B cell (primary cell): ENCODE measurements around the gene ICA1. TPM values are rescaled to one million over a fixed set of nuclear protein-coding genes. Genes with fewer than 3 reads are reported as not detected.

Experiments
- ATAC-seq: fragments of 200-7000 bp; cut with Tn5 transposase; one replicate; pipeline ENCODE4 v1.10.0; 2021; ENCODE audit warnings: low read depth, mild to moderate bottlenecking, moderate number of reproducible peaks, moderate library complexity
- CTCF ChIA-PET: fragments of 350-600 bp; sonication (Branson Sonifier 250); formaldehyde crosslinking; loops from one replicate; lab custom pipeline; 2021; ENCODE audit warnings: antibody characterized with exemption, inconsistent platforms; lab: Charles Lee
- POLR2A ChIA-PET: fragments of 350-600 bp; sonication (Branson Sonifier 250); formaldehyde crosslinking; loops from one replicate; lab custom pipeline; 2021; ENCODE audit warnings: antibody characterized with exemption; lab: Charles Lee
- DNase-seq: peaks from one replicate; pipeline ENCODE4 v3.0.0; 2013
- H2AFZ ChIP-seq: 2 replicates; pipeline ENCODE4 v1.6.1; 2012; ENCODE audit warnings: mild to moderate bottlenecking, low read depth, low read length; ENCODE audit not compliant: insufficient read depth, poor library complexity, severe bottlenecking
- H3K27ac ChIP-seq, 2 donors: 1 replicate in 1 of 2; 2 replicates in 1 of 2; pipeline ENCODE4 v1.5.1; 2012 to 2013; ENCODE audit warnings: low read length in 2 of 2, mild to moderate bottlenecking in 2 of 2, moderate library complexity in 1 of 2
- H3K27me3 ChIP-seq, 4 experiments: fragments of 200-600 bp in 1 of 4; sonication (generic) in 1 of 4; replicated peaks in 1 of 4; 1 replicate in 2 of 4; 2 replicates in 2 of 4; pipeline versions ENCODE4 v1.6.1 to v1.7.0; 2013 to 2016; ENCODE audit warnings: low read length in 3 of 4, mild to moderate bottlenecking in 2 of 4, mixed read lengths in 1 of 4, moderate library complexity in 1 of 4; ENCODE audit not compliant: insufficient read depth in 4 of 4, control insufficient read depth in 3 of 4; ENCODE audit errors: control extremely low read depth in 1 of 4
- H3K36me3 ChIP-seq, 2 experiments: replicated peaks in 1 of 2; 1 replicate in 1 of 2; 2 replicates in 1 of 2; pipeline versions ENCODE4 v1.6.1 to v1.7.1; 2013; ENCODE audit warnings: low read length in 1 of 2; ENCODE audit not compliant: insufficient read depth in 2 of 2, control insufficient read depth in 1 of 2; ENCODE audit errors: control extremely low read depth in 1 of 2, extremely low read depth in 1 of 2
- H3K4me1 ChIP-seq, 2 donors: fragments of 200-600 bp in 1 of 2; sonication (generic) in 1 of 2; 1 replicate in 1 of 2; 2 replicates in 1 of 2; pipeline versions ENCODE4 v1.5.1 to v1.6.1; 2013 to 2017; ENCODE audit warnings: low read length in 2 of 2; ENCODE audit not compliant: control insufficient read depth in 2 of 2, insufficient read depth in 2 of 2
- H3K4me2 ChIP-seq: replicated peaks from 2 replicates; pipeline ENCODE3; 2012; ENCODE audit warnings: mild to moderate bottlenecking, low read depth, low read length; ENCODE audit not compliant: poor library complexity, severe bottlenecking
- H3K4me3 ChIP-seq, 5 experiments: fragments of 200-600 bp in 1 of 5; sonication (generic) in 1 of 5; 1 replicate in 3 of 5; 2 replicates in 2 of 5; pipeline versions ENCODE4 v1.5.1 to v1.7.0; 2011 to 2016; ENCODE audit warnings: low read length in 4 of 5, mild to moderate bottlenecking in 4 of 5, low read depth in 2 of 5, control low read depth in 1 of 5, moderate library complexity in 1 of 5; ENCODE audit not compliant: insufficient read depth in 1 of 5; ENCODE audit errors: control extremely low read depth in 1 of 5, extremely low read depth in 1 of 5
- H3K79me2 ChIP-seq: fragments of 200-600 bp; sonication (generic); one replicate; pipeline ENCODE4 v1.6.0; 2016; ENCODE audit warnings: low read length; ENCODE audit not compliant: control insufficient read depth, insufficient read depth
- H3K9ac ChIP-seq: fragments of 200-600 bp; sonication (generic); 2 replicates; pipeline ENCODE4 v1.6.1; 2017; ENCODE audit warnings: mild to moderate bottlenecking, low read length, moderate library complexity
- H3K9me3 ChIP-seq, 3 donors: one replicate each; pipeline versions ENCODE4 v1.6.1 to v1.7.1; 2013; ENCODE audit warnings: low read length in 2 of 3; ENCODE audit not compliant: control insufficient read depth in 2 of 3, insufficient read depth in 1 of 3; ENCODE audit errors: control extremely low read depth in 1 of 3
- H4K20me1 ChIP-seq: 2 replicates; pipeline ENCODE4 v1.6.0; 2012; ENCODE audit warnings: mild to moderate bottlenecking, low read length; ENCODE audit not compliant: insufficient read depth, control insufficient read depth, poor library complexity, severe bottlenecking
- H3K27ac Mint-ChIP-seq: one replicate; pipeline ENCODE4 v1.8.0; 2021; ENCODE audit warnings: mixed read lengths
- H3K27me3 Mint-ChIP-seq: one replicate; pipeline ENCODE4 v1.8.0; 2021; ENCODE audit warnings: mixed read lengths
- H3K4me1 Mint-ChIP-seq: one replicate; pipeline ENCODE4 v1.8.0; 2021; ENCODE audit warnings: mixed read lengths
- H3K4me3 Mint-ChIP-seq: one replicate; pipeline ENCODE4 v1.8.0; 2021; ENCODE audit warnings: mixed read lengths
- H3K9me3 Mint-ChIP-seq: one replicate; pipeline ENCODE4 v1.8.0; 2022; ENCODE audit warnings: mixed read lengths; ENCODE audit not compliant: insufficient read depth
- EZH2 ChIP-seq: IDR thresholded peaks from 2 replicates; pipeline ENCODE4 v1.6.1; 2012; ENCODE audit warnings: borderline replicate concordance, low read depth, mild to moderate bottlenecking, moderate library complexity, low read length; ENCODE audit not compliant: insufficient read depth, poor library complexity, severe bottlenecking
- WGBS: methylation state at CpG from one replicate; pipeline ENCODE4 v1.1.5; 2013; ENCODE audit warnings: missing lambda C conversion rate; ENCODE audit not compliant: insufficient coverage; 5-methylcytosine and 5-hydroxymethylcytosine counted together
- intact Hi-C: fragments of 100-400 bp; cut with micrococcal nuclease; formaldehyde crosslinking; loops from one replicate; pipeline ENCODE4 v1.10.0; 2022
- polyA plus RNA-seq: library from polyadenylated mRNA; depleted of rRNA; stranded (reverse); fragments of >200 nt; gene quantifications from 2 replicates; pipeline ENCODE4 v1.2.3, GENCODE V29; 2012
- total RNA-seq, 2 donors: library from RNA; stranded (reverse); fragments of 120-200 nt in 1 of 2; gene quantifications; 1 replicate in 1 of 2; 2 replicates in 1 of 2; pipeline versions ENCODE4 v1.2.3 to v1.2.4, GENCODE V29; 2013 to 2022
- TF ChIP-seq, protein P1 (sequence below): fragments of 200-600 bp; IDR thresholded peaks from one replicate; pipeline ENCODE4 v1.8.0; 2022; ENCODE audit warnings: antibody characterized with exemption, mild to moderate bottlenecking

Gene ICA1
- total and polyA plus RNA-seq, 2 donors (not counting 1 experiment from before 2014, with no cell fraction given): 0.03 TPM; not detected in 1

DNA sequence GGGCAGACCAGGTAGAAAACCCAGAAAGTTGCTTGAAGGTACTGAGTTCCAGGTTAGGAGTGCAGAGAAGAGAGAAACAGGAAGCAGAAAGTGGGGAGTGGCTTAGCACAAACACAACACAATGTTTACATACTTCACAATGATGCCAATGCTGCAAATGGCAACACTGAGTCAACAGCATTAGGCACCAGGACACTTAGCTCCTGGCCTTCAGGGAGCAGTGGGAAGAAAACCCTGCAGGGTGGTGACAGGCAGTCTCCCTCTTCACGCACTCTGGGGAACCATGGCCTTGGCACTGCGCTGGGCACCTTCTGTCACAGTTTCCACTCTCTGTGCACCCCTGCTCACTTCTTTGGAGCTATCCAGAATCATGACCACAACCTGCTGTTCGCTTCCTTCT lies 7.3 kb downstream of the ICA1 start:
- no peak overlapping the region for H2AFZ ChIP-seq
- WGBS: 91% methylated on average over 3 of the region's 3 CpGs
- H3K4me1 Mint-ChIP-seq: no peaks in the 10 kb centered on the region
- TF ChIP-seq, protein P1, sequence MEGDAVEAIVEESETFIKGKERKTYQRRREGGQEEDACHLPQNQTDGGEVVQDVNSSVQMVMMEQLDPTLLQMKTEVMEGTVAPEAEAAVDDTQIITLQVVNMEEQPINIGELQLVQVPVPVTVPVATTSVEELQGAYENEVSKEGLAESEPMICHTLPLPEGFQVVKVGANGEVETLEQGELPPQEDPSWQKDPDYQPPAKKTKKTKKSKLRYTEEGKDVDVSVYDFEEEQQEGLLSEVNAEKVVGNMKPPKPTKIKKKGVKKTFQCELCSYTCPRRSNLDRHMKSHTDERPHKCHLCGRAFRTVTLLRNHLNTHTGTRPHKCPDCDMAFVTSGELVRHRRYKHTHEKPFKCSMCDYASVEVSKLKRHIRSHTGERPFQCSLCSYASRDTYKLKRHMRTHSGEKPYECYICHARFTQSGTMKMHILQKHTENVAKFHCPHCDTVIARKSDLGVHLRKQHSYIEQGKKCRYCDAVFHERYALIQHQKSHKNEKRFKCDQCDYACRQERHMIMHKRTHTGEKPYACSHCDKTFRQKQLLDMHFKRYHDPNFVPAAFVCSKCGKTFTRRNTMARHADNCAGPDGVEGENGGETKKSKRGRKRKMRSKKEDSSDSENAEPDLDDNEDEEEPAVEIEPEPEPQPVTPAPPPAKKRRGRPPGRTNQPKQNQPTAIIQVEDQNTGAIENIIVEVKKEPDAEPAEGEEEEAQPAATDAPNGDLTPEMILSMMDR: no peak
- TF ChIP-seq EZH2: no peak
- DNase-seq: no peak
- no peaks in the 10 kb centered on the region for H4K20me1 ChIP-seq
- H3K27ac ChIP-seq: no peak overlapping the region
- H3K9me3 ChIP-seq: no peaks in the 10 kb centered on the region
- no peaks in the 10 kb centered on the region for H3K9me3 Mint-ChIP-seq
- H3K27me3 Mint-ChIP-seq: peaks cover 26% of the 10 kb centered on the region
- no peak for ATAC-seq
- peaks cover 0 to 11% (median 4%) of the 10 kb centered on the region in 4 experiments for H3K27me3 ChIP-seq
- no peak overlapping the region for H3K4me3 ChIP-seq
- H3K4me3 Mint-ChIP-seq: no peak overlapping the region
- H3K9ac ChIP-seq: no peak overlapping the region
- no peaks in the 10 kb centered on the region for H3K79me2 ChIP-seq
- no peak overlapping the region for H3K4me2 ChIP-seq
- no peaks in the 10 kb centered on the region for H3K4me1 ChIP-seq
- H3K27ac Mint-ChIP-seq: no peak overlapping the region
- POLR2A ChIA-PET: no interaction called here
- intact Hi-C loops: no loop called here
- H3K36me3 ChIP-seq: no peaks in the 10 kb centered on the region
- CTCF ChIA-PET: no interaction called here

DNA sequence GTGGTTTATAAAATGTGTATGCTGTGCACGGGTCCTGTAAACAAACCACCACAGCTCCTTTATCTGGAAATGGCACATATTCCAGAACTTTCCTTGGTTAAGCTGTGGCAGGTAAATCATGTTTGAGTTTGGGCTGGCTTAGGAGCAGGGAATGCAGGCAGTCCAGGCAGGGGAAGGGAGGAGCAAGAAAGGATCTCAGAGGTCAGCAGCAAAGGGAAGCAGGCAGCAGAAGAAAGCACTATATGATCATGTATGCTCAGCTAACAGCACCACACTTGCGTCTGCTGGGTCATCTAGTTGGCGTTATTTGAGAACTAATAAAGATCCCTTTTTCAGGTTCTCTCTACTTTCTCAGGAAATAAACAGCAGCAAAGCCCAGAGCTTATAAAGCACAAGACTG lies 7.8 kb downstream of the ICA1 start:
- no peaks in the 10 kb centered on the region for H3K36me3 ChIP-seq
- H3K27ac ChIP-seq: no peak overlapping the region
- H3K27me3 ChIP-seq: peaks cover 0 to 9% (median 2%) of the 10 kb centered on the region in 4 experiments
- ChIA-PET CTCF (no interaction called here), POLR2A (no interaction called here)
- no peaks in the 10 kb centered on the region for H3K4me1 Mint-ChIP-seq
- H3K9me3 ChIP-seq: no peaks in the 10 kb centered on the region
- H3K79me2 ChIP-seq: no peaks in the 10 kb centered on the region
- H3K4me3 ChIP-seq: no peak overlapping the region
- intact Hi-C loops: no loop called here
- H2AFZ ChIP-seq: no peak overlapping the region
- no peak overlapping the region for H3K4me3 Mint-ChIP-seq
- H3K27ac Mint-ChIP-seq: no peak overlapping the region
- peaks cover 25% of the 10 kb centered on the region for H3K27me3 Mint-ChIP-seq
- H4K20me1 ChIP-seq: no peaks in the 10 kb centered on the region
- no peak overlapping the region for H3K4me2 ChIP-seq
- DNase-seq (no peak), ATAC-seq (no peak)
- no CpG with 5 or more reads among the region's 3 CpGs for WGBS
- H3K9ac ChIP-seq: no peak overlapping the region
- TF ChIP-seq EZH2: no peak
- TF ChIP-seq, protein P1: no peak
- H3K9me3 Mint-ChIP-seq: no peaks in the 10 kb centered on the region
- no peaks in the 10 kb centered on the region for H3K4me1 ChIP-seq
